IPS-11a (cell line): ENCODE measurements around the gene PLPPR5.

Experiments used
- H3K4me3 ChIP-seq: one replicate; pipeline ENCODE4 v1.5.1; 2013; ENCODE audit warnings: low read depth, low read length, control low read depth

PLPPR5 gene

DNA sequence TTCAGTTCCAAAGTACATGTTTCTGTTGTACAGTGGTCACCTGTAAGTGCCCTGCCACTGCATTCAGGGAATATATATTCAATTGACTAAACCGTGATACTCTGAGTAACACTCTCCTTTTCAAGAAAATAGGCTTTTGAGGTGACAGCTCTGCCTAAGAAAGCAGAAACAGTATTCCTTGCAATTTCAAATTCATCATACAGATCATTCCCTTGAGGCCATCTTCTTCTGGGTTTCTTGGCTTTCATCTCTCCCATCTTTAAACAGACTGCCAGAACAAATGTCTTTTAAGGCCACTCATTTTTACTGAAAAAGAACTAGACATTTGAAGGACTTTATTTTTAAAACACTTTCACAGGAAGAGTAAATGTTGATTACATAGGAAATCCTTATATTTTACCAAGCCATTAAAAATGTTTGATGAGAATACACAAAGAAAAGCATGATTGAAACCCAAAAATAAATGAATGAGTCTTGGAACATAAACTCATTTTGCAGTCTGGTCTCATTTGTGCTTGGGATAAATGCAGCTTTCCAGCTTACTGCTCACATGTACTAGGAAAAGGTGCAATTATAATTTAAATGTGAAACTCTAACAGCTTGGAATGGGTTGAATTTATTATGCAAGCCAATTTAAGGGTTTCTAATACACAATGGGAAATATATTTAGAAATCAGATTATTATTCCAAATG, 34.7 kb downstream of the PLPPR5 start:
- no peak overlapping the region for H3K4me3 ChIP-seq

DNA sequence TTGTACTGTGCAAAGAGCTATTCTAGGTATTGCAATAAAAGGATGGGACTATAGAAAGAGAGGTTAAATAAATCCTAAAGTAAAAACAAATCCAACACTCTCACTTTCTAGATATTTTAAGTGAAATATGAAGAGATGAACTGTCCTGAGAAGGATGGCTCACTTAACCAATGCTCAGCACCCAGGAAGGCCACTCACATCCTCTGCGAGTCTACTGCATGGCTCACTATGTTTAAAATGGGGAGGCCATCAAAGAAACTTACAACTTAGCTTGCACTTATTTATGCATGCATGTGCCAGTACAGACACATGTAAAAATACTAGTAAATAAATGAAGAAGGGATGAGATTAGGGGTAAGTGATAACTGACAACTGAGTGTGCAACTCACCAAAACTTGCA, 37.5 kb downstream of the PLPPR5 start:
- H3K4me3 ChIP-seq, result no peak overlapping the region

DNA sequence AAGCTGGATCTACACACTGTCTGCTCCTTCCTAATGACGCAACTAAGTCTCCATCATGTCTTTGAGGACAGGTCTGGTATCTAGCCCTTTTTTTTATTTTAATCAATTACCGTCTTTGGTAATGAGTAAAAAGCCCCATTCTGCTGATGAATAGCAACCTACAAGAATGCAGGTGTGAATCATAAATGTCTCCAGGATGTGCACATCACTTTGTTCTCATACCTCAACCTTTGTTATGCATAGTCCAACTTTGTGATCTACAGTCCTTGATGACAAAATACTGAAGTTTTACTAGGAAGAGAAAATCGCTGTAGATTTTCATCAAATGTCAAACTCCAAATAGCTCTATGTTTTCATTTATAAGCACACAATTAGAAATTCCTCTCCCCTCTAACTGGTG, 39.3 kb downstream of the PLPPR5 start:
- H3K4me3 ChIP-seq, result no peak overlapping the region

DNA sequence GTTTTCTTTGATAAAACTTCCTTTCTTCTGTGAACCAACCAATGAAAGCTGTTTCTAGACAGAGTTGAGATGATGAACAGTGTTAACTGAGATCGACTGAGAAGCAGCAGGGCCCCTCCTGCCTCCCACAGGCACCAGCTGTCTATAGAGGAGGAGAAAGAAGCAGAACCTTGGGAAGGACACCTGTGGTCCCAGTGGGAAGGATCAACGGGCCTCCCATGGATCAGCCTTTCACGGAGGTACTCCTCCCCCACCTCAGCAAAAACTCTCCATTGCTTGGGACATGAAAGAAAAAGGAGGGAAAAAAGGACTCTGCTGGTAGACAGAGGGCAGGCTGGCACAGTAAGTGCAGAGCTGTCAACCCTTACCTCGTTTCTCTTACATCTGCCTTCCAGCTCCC, 40.5 kb downstream of the PLPPR5 start:
- no peak overlapping the region for H3K4me3 ChIP-seq

DNA sequence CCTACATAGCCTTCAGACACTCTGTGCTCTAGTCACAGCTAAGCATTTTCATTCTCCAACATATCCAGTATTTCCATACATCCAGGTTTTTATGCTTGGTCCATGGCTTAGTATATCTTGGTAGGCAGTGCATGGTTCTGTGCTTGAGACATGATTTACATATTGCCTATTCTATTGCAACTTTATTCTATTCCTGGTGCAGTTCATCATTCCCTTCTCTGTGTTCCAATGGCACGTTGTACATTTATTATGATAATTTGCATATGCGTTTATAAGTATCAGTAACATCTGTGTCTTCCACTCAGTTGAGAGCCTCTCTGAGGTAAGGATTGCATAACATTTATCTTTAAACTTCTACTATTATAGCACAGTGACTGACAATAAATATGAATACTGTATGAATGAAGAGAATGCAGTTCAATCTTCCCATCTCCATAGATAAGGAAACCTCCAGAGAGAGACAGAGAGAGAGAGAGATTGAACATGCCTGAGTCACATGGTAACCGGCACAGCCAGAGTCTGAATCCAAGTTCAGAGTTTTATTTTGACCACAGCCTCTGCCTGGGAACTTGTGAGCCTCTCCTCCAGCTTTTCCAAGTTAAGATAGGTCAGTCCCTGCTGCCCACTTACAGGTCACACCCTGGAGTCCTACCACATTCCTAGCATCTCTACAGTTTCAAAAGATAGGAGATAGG, 41.5 kb downstream of the PLPPR5 start:
- H3K4me3 ChIP-seq, result no peak overlapping the region

DNA sequence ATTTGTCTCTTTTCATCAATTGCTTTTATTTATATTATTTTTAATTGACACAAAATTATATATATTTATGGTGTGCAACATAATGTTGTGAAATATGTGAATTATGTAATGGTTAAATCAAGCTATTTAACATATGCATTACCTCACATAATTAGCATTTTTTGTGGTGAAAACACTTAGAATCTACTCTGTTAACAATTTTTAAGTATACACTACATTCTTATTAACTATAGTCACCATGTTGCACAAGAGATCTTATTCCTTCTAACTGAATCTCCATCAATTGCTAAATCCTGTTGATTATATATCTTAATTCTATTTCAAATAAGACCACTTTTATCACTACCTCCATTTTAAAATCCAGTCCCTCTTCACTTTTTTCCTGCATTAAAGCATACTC, 42.5 kb downstream of the PLPPR5 start:
- no peak overlapping the region for H3K4me3 ChIP-seq

DNA sequence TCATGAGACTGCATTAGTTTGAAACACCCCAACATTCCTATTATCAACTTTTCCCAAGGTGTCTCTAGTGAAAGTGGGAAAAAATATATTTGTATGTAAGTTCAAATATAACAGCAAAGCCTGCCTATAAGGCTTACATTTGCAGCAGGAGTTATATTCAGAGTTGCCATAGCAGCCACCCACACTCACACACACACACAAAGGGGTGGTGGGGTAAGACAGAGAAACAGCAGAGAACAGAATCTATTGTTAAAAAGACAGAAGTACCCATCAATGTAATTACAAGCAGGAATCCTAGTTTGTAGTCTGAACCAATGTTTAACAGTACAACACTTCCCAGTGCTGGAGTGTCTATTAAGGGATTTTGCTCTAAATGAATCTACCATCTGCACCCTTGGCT, 55.0 kb downstream of the PLPPR5 start:
- no peak overlapping the region for H3K4me3 ChIP-seq

DNA sequence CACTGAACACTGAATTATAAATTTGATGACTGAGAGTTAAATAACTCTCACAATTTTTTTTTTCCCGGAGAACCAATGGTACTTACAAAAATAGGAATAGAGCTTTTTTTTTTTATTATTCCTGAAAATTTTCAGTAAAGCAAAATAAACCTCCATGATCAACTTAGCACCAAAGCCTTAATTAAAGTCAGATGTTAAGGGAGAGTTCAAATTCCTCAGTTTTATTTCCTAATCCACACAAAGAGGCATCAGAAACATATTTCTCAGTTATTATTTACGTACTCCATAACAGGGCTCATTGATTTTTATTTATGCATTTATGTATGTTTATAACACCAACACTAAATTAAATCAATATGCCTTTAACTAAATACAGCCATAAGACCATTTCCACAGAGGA, 55.5 kb downstream of the PLPPR5 start:
- no peak overlapping the region for H3K4me3 ChIP-seq

DNA sequence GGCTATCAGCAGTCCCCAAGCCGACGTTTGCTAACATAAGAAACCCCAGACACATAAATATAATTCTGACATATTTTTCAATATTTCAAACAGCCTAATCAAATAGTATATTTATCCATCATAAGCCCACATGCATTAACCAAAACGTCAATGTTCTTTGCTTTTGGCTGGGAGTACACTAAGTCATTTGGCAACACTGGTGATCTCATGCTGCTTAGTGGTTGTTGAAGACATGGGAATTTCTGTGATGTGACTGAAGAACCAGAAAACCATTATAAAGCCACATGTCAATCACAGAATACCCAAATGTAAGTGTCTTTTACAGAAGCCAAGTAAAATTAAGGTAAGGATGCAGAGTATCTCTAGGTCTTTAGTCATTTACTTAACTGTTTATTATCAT, 57.6 kb downstream of the PLPPR5 start:
- no peak overlapping the region for H3K4me3 ChIP-seq

DNA sequence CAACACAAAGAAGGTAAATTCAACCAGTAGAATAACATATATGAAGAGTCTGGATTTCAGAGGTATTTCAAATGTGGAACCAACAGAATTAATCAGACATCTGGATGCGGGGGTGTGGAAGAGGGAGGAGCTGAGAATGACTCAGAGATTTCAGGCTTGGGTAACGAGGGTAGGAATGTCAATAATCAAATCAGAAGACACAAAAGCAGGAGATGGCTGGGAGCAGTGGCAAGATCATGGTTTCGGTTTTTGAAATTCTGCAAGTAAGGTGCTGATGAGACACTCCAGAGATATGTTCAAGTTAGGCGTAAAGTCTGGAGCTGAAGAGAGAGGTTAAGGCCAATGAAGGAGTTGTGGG, 64.0 kb downstream of the PLPPR5 start:
- H3K4me3 ChIP-seq, result no peak overlapping the region

DNA sequence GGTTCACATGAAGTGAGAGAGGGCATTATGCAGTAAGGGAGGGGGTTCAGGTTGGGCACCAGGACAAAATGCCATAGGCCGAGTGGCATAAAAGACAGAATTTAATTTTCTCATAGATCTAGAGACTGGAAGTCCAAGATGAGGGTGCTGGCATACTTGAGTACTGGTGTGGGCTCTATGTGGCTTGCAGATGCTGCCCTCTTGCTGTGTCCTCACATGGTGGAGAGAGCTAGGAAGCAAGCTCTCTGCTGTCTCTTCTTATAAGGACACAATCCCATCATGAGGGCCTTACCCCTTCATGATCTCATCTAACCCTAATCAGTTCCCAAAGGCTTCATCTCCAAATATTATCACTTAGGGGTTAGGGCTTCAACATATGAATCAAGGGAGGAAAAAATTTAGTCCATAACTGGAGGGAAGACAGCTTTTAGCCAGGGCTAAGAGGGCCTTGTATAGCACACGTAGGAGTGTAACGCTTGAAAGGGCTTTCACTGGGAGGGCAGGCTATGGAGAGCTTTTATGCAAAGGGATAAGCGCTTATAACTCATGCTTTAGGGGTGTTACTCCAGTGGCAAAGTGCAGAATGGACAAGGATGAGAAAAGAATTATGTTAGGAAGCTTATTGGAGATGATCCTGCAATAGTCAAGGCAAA, 64.5 kb downstream of the PLPPR5 start:
- no peak overlapping the region for H3K4me3 ChIP-seq

DNA sequence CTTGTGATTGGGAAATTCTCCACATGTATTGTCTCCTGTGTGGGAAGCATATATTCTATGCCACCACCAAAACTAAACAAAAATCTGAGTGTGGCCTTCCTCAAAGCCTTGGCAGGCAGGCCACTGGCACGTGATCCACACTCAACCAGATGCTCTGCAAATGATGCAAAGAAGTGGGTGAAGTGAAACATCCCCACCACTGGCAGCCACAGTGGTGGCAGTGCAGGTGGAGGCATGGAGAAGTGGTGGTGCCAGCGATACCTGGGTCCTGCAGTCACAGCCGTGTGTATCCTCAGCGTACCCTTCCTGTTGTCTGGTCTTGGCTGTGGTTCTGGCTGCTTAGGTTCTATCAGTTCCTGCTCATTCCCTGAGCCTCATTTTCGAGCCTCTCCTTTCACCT, 65.2 kb downstream of the PLPPR5 start:
- H3K4me3 ChIP-seq, result no peak overlapping the region

DNA sequence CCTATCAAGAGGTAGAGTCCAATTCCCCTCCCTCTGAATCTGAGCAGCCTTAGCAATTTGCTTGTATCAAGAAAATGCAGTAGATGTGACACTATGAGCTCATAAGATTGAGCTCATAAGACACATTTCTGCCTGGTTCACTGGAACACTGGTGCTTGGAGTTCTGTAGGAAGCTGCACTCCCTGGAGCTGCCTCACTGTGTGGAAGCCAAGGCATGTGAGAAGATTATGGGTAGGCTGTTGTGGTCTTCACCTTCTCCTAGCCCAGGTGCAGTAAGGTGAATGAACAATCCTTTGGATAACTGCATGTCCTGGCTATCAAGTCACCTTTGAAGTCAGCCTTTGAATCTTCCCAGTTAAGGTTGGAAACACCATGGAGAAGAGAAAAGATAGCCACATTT, 67.3 kb downstream of the PLPPR5 start:
- H3K4me3 ChIP-seq, result no peak overlapping the region

DNA sequence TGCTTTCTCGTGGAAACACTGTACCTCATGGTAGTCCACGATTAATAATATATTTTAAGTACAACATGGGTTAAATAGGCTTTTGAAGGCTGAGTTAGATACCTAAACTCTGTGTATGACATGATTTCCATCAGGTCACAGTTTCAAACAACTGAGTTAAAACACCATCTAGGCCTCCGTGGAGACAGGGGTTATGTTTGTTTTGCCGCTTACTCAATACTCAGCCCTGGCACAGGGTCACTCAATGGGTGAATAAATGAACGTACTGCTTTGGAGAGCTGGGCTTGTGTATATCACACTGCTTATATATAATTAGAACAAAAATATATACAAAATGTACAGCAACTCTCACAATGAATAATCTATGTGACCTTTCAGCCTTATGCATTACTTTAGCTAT, 72.5 kb downstream of the PLPPR5 start:
- H3K4me3 ChIP-seq, result no peak overlapping the region

DNA sequence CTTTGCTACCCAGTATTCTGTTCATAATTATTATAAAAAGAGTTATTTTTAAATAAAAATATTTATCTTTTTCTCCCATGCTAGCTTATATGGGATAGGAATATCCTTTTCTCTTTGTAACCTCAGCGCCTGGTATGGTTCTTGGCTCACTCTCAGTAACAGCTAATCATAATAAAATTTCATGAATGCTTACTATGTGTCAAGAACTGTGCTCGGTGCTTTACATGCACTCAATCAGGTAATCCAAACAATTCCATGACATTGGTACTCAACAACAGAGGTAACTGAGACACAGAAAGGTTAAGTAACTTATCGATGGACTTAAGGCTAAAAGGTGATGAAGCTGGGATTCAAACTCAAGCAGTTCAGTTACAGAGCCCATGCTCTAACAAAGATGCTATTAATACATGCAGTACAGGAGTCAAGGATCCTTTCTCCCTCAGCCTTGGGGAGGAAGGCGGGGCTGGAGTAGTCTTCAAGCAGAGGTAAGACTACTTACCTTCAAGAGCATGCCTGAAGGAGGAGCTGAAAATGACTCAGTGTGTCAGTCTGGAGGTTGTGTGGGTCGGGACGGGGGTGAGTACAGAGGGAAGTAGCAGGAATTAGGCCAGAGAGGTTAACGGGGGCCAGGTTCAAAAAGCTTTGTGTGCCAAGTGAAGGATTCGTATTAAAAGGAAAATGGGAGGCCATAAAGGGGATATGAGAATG, 73.4 kb downstream of the PLPPR5 start:
- no peak overlapping the region for H3K4me3 ChIP-seq

DNA sequence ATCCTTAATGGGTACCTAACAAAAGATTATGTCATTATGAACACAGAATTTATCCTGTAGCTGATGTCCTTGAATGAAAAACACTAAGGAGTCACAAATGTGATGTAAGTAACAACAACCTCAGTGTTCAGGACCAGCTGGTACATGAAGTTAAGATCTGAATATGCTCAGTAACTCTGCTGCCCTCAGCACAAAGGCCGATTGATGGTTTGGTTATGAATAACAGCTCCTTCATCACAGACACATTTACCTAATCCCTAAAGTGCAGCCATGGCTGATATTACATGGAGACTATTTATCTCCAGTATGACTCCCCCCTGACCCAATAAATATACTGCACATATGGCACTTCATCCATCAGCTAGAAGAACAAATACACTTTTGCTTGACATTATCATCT, 75.2 kb downstream of the PLPPR5 start:
- no peak overlapping the region for H3K4me3 ChIP-seq

DNA sequence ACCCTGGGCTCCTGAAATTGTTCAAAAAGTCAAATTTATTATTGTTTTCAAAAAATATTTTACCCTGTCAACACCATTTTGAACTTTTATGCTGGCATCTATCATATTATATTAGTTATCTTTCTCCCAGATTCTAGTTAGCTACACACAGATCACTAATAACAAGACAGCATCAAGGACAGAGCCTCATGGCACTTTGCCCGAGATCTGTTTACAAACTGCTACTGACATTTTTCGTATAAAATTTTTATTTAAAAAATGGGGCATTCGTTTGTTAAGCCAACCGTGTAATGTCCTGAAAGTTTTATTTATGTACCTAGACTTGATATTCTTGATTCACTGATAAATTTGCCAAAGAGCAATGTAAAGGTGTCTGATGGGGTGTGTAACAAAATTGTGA, 78.1 kb downstream of the PLPPR5 start:
- no peak overlapping the region for H3K4me3 ChIP-seq

DNA sequence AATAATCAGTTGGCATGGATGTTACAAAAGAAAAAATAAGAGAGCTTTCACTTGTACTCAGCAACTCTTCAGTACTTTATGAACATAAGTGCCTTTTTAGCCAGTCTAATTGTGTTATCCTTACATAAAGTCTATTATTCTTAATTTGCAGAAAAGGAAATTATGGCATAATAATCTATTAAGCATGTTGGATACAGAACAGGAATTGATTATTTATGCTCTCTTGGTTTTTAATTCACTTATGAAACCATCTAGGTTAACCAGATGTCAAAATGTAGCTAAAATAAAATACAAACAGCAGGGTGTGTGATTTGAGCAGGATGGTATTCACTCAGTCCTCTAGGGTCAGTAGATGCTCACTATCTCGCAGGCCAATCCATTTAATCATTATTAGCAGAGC, 79.7 kb downstream of the PLPPR5 start:
- no peak overlapping the region for H3K4me3 ChIP-seq

DNA sequence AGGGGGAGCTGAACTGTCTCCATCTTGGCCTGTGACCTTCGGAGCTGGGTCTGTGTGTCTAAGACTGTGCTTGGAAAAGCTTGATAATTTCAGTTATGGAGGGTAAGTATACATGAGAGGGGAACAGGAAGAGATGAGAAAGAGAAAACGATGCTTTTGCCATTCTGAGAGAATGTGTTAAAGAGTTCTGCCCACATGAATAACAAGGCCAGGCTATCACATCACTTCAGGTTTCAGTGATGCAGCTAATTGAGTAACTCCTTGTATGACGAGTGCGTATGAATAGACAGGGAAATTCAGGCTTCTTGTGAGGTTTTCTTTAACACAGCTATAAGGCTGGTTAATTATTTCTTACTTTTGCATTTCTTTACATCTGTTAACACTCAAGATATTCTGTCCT, 81.0 kb downstream of the PLPPR5 start:
- no peak overlapping the region for H3K4me3 ChIP-seq

DNA sequence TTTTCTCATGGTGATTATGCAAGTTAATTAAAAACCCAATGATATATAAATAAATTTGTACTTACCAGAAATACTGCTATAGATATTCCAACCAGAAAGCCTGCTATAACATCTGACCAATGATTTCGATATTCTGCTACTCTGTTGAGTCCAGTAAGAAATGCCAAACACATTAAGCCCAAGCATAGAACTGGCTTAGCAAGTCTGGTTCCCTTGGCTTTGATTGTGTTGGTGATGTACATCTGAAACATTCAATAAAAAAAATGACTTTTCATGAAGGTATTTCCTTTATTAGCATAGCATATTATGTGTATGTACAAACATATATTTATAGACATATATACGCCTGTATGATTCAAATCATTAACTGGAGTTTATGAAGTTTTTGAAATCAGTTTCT, 82.8 kb downstream of the PLPPR5 start:
- no peak overlapping the region for H3K4me3 ChIP-seq

DNA sequence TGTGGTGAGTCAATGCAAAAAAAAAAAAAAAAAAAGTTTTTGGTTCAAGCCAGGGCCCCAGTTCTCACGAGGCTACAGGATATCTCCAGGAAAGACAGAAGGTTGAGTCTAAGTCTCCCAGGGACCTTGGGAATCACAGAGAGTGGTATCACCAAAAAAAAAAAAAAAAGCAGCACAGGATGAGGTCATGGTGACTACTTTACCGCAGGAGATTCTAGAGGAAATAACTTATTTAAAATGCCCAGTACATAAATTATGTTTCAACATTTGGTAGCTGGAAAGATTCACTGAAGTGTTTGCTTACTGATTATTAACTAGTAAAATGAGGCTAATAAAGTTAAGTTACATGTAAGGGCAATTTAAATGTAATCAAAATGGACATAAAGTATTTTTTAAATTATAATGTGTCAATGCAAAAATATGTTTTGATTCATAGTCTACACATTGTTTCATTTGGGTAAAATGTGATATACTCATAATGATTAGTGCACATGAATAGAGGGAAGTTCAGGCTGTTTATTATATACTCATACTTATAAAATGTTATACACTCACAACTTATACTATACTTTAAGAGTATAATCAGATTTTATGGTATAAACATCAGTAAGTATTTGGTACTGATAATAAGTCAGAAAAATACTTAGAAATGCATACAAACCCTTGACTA, 84.1 kb downstream of the PLPPR5 start:
- H3K4me3 ChIP-seq, result no peak overlapping the region
